Adipose tissue (tissue), 3 donors: Measurements from ENCODE around the gene AKAP6. TPM values are rescaled to one million over a fixed set of nuclear protein-coding genes. Genes with fewer than 3 reads are reported as not detected.

Experiments used
- H3K27ac ChIP-seq: one replicate; pipeline ENCODE4 v1.5.1; 2013; ENCODE audit warnings: low read depth, low read length
- WGBS, 3 donors: extraction: QIAGEN DNeasy Blood & Tissue Kit; methylation state at CpG; one replicate each; pipeline ENCODE4 v1.1.7; 2013; 5-methylcytosine and 5-hydroxymethylcytosine counted together
- polyA plus RNA-seq, 3 donors: library from polyadenylated mRNA; stranded (reverse); fragments of 200-250 nt; gene quantifications; one replicate each; pipeline ENCODE4 v1.2.3, GENCODE V29; 2013
- donor health status: healthy with polysubstance abuse.
- donor health status: Bipolar disorder and iron deficiency.
- donor health status: healthy.

The AKAP6 gene
- polyA plus RNA-seq, 3 donors = 0.27 to 1.9 (median 0.29) TPM

DNA sequence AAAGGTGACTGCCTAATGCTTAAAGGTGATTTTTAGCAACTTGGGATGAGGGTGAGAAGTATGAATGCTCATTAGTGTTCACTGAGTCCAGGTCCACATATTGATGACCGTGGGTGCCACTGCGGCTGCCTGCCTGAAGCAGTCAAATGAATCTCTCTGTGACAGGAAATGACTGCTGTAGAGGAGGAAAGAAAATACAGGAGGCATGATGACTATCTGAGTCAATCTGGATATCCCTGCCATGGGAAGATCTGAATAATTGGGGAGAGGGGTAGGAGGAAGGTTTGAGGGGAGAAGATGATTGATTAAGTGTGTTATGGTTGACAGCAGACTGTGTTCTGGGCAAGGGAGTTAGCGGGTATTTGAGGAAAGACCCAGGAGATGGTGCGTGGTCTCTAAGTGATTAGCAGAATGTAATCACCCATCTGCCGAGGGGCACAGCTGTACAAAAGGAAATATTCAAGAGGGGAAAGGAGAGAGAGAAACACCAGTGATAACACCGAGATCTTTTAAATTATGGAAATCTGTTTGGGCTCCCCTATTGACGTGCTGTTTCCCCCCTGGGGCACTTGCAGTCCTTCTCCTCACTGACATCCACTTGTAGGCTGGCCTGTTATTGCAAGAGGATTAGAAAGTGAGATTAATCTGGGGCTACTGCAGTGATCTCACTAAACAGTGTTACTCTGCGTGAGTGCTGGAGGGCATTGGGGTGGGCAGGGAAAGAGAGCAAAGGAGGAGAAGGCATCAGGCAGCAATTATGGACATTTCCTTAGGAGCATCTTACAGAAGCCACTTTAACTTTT, 97.7 kb downstream of the AKAP6 start:
- H3K27ac ChIP-seq = no peak overlapping the region
- WGBS, 3 donors = 78 to 80% (median 78%) methylated on average over 8 of the region's 8 CpGs

GRCh38 chr14:32427726-32428528, 98.8 kb downstream of the AKAP6 start:
- no peak overlapping the region for H3K27ac ChIP-seq
- WGBS, 3 donors = 68 to 87% (median 76%) methylated on average over 4 of the region's 4 CpGs

DNA sequence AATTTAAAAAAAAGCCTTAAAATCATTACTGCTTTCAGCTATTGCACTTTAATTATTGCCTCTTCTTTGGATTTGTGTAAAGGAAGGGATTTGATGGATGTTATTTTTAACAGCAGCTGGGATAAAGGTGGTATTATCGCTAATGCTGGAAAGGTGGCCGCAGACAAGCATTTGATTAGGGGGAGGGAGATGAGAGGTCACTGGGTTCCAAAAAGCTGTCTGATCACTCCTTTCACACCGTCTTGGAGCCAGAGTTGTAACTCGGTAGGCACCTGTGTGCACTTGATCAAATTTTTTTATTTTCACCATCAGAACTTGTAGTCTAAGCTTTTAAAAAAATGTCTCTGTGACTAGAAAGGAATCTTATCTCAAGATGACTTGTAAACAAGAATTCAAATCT, 99.8 kb downstream of the AKAP6 start:
- 74 to 89% (median 80%) methylated on average over 4 of the region's 4 CpGs for WGBS, 3 donors
- no peak overlapping the region for H3K27ac ChIP-seq

DNA sequence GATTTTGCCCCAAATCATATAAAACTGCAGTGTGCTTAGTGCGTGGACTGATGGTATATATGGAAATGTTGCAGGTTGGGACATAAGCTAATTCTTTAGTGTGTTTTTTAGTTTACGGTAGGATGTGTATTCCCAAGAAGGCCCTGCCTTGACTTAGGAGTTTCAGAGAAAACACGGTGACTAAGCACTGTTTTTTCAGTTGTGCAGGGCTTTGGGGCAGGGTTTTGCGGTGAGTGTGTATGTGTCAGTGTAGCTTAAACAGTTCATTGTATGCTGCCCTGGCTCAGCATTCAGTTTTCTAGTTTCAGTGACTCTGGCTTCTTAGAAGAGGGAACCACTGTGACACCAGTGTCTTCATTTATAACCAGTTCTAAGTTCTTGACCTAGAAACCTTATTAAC, 101.2 kb downstream of the AKAP6 start:
- 94 to 96% (median 95%) methylated on average over 4 of the region's 4 CpGs for WGBS, 3 donors
- H3K27ac ChIP-seq = no peak overlapping the region

- no peak overlapping the region for H3K27ac ChIP-seq
Observed at GRCh38 chr14:32432813-32433538, 103.9 kb downstream of the AKAP6 start.

GRCh38 chr14:32434180-32434579, 105.1 kb downstream of the AKAP6 start:
- WGBS, 3 donors = 67 to 70% (median 70%) methylated on average over 2 of the region's 2 CpGs

More at GRCh38 chr14:32432813-32433538, 103.9 kb downstream of the AKAP6 start:
- 83 to 96% (median 84%) methylated on average over 8 of the region's 8 CpGs for WGBS, 3 donors

DNA sequence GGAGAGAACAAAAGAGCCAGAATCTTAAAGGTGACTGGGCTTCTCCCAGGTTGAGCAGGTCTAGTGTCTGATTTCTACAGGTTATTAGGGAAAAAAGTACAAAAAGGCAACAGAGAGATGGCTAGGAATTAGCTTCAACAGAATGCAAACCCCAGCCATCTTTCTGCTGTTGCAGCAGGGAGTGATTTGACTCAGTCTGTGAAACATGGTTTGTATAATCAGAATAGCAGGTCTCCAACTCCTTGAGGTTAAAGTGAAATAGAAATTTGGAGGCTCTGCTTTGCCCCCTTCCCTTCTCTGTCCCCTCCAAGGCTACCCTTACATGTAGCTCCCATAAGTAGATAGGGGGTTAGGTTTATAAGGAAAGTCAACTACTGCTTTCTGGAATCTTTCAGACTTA, 105.8 kb downstream of the AKAP6 start:
- no peak overlapping the region for H3K27ac ChIP-seq

More at GRCh38 chr14:32434180-32434579, 105.1 kb downstream of the AKAP6 start:
- H3K27ac ChIP-seq = no peak overlapping the region

GRCh38 chr14:32435411-32435810, 106.3 kb downstream of the AKAP6 start:
- no peak overlapping the region for H3K27ac ChIP-seq
- 86 to 91% (median 89%) methylated on average over 2 of the region's 2 CpGs for WGBS, 3 donors

- 74 to 82% (median 77%) methylated on average over 1 of the region's 1 CpG for WGBS, 3 donors
- H3K27ac ChIP-seq = no peak overlapping the region
Observed at GRCh38 chr14:32436993-32437392, 107.9 kb downstream of the AKAP6 start.

DNA sequence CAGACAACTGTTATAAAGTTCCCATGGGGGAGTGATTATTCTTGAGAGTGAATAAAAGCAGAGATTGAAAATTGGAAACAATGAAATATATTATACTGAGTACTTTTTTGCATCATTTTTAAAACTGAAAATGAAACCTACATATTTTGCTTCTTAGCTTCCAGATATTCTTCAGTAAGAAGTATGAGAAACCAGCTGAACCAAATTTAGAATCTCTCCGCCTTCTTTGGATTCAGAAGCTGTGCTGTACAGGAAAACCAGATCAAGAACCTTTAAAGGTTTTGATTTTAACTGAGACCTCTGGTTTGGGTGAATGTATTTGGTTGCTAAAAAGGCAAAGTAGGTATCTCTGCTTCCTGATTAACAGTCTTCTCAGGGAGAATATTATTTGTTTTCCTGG, 109.4 kb downstream of the AKAP6 start:
- H3K27ac ChIP-seq = no peak overlapping the region
- 41 to 85% (median 45%) methylated on average over 1 of the region's 1 CpG for WGBS, 3 donors

DNA sequence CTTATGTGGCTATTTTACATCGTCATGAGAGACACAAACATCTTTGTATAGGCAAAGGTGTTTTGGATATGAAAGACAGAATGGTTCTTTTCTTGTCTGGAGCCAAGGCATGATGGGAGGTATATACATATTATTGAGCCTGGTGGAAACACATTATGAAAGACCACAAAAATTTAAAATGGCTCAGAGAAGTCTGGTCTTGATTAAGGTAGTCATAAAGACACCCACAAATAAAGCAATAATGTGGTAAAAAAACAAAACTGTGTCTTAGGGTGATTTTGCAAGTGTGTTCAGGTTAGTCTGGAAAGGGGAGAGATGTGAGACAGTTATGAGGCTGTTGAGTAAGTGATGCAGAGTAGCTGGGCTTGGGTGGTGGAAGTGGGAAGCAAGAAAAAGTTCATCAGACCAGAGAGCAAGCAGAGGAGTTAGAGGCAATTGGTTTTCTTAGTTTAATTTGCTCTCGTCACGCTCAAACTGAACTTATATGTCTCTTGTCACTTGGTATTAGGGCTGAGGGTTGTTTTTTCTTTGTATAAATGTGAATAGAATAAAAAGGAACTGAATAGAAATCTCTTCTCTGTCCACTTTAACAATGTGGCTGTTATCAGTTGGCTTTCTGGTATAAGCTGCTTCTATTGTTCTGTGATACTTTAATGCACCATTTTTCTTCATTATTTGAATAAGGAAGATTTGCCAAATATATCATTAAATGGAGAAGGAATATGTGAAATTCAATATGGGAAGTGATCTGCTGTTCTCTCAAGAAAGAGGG, 115.0 kb downstream of the AKAP6 start:
- H3K27ac ChIP-seq = no peak overlapping the region
- WGBS, 3 donors = 88 to 95% (median 92%) methylated on average over 3 of the region's 3 CpGs

GRCh38 chr14:32447371-32447770, 118.3 kb downstream of the AKAP6 start:
- 69 to 83% (median 74%) methylated on average over 3 of the region's 3 CpGs for WGBS, 3 donors
- H3K27ac ChIP-seq = no peak overlapping the region

GRCh38 chr14:32449648-32450047, 120.5 kb downstream of the AKAP6 start:
- H3K27ac ChIP-seq = no peak overlapping the region
- WGBS, 3 donors = 77 to 94% (median 91%) methylated on average over 1 of the region's 1 CpG

GRCh38 chr14:32450919-32451675, 122.0 kb downstream of the AKAP6 start:
- H3K27ac ChIP-seq = no peak overlapping the region
- WGBS, 3 donors = 46 to 66% (median 49%) methylated on average over 2 of the region's 2 CpGs

- 74 to 85% (median 77%) methylated on average over 9 of the region's 9 CpGs for WGBS, 3 donors
- H3K27ac ChIP-seq = no peak overlapping the region
Observed at GRCh38 chr14:32453857-32454810, 125.0 kb downstream of the AKAP6 start.

DNA sequence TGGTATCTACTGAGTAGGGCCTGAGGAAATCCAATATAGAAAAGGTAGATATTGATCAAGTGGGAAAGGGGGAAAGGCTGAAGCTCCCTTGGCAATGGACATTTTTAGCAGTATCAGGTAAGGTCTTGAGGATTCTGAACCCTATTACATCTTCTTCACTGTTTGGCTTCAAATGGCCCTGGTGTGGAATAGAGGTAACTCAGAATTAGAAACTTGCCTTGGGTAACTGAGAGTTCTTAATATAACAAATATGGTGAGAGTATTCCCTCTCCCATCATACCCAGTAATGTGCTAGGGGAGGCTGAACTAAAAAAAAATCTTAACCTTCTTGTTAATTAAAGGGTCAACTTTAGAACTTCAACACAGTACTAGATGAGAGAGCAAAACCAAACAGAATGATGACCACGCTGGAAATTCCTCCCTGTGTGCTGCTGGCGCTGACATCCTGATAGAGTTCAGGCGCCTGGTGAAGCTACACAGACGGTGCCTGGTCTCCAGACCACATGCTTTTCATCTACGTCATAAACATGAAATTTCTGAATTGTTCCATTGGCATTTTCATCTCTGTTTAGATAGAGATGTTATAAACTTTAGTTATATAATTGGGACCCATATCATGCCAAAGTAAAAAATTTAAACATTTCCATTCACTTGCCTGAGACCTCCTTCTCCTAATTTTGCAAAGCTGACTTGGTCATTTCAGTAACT, 128.3 kb downstream of the AKAP6 start:
- WGBS, 3 donors = 58 to 67% (median 62%) methylated on average over 5 of the region's 5 CpGs
- no peak overlapping the region for H3K27ac ChIP-seq
